ENCODE data around the gene COL8A2. TPM values are rescaled to one million over a fixed set of nuclear protein-coding genes. Genes with fewer than 3 reads are reported as not detected.
A peak's percentile ranks its signal among the peaks of the same experiment; 100 is the strongest.

Gene COL8A2
- total and polyA plus RNA-seq, 2 of the 4 experiments (the other 2 are of a cell fraction), result 0.54 to 1.1 TPM

GRCh38 chr1:36137226-36137625 is 12.2 kb upstream of the COL8A2 start:
- dilution Hi-C loops (cut with HindIII; ENCODE audit: low sequenced_read_pairs, unreplicated experiment), result no loop called here
- ChIA-PET CTCF (no interaction called here), POLR2A (ENCODE audit: unreplicated experiment) (interaction anchor here (0.5 kb wide), 1 partner anchor 172 kb away, joined by 14 read pairs; no protein-coding TSS in a partner anchor)
- peak overlapping the region; percentile 74 for H3K14ac ChIP-seq (replicated peaks; ENCODE audit: low read depth, low read length)
- H2BK15ac ChIP-seq (ENCODE audit: low read depth, low read length), result peak overlapping the region; percentile 61; the same call in 1 of the 3 replicates
- H3K9me1 ChIP-seq (ENCODE audit: insufficient read depth, low read length), result peaks cover 35% of the 10 kb centered on the region
- peak overlapping the region; percentile 55 for H3K27ac ChIP-seq (ENCODE audit: insufficient read depth, low read length)
- peak overlapping the region; percentile 54 for H2AK5ac ChIP-seq (ENCODE audit: low read depth, low read length)
- H3K9ac ChIP-seq (ENCODE audit: low read depth, low read length), result no peak overlapping the region
- intact Hi-C loops (cut with micrococcal nuclease), result no loop called here
- no peaks in the 10 kb centered on the region for H3K9me3 ChIP-seq (ENCODE audit: control insufficient read depth, insufficient read depth, low read length)
- BruUV-seq (replicated peaks), result no TSS peak
- peak overlapping the region; percentile 83 for H2AK9ac ChIP-seq (replicated peaks; ENCODE audit: low read depth, low read length, poor library complexity)
- H3K36me3 ChIP-seq (ENCODE audit: control insufficient read depth, insufficient read depth, low read length), result peaks cover 19% of the 10 kb centered on the region
- H4K20me1 ChIP-seq (ENCODE audit: insufficient read depth, low read length), result peaks cover 4% of the 10 kb centered on the region; the same call in 1 of the 2 replicates
- peaks cover 14 to 52% of the 10 kb centered on the region in 2 experiments; a peak in 3 of 4 replicates for H3K79me1 ChIP-seq (ENCODE audit: low read depth in 1 of 2, low read length in 2 of 2)
- no peak for ATAC-seq (ENCODE audit: low read depth)
- H3K56ac ChIP-seq (ENCODE audit: extremely low read depth, insufficient read depth, low read length), result no peak overlapping the region
- no peak overlapping the region; the same call in 1 of the 2 replicates for H3K18ac ChIP-seq (ENCODE audit: low read depth, low read length)
- H3K4me3 ChIP-seq (ENCODE audit: insufficient read depth, low read depth, low read length), result no peak overlapping the region
- no peak for DNase-seq
- peak overlapping the region; percentile 65; the same call in 1 of the 2 replicates for H2BK120ac ChIP-seq (ENCODE audit: low read depth, low read length)
- WGBS, 2 experiments (ENCODE audit: extremely low coverage in 2 of 2, insufficient read length in 1 of 2), result 95% methylated on average over 4 of the region's 5 CpGs; no CpG with 5 or more reads in 1 of the 2 experiments
- H4K91ac ChIP-seq (ENCODE audit: insufficient read depth, low read depth, low read length), result peak overlapping the region; percentile 42
- no peak overlapping the region for H3K23ac ChIP-seq (ENCODE audit: low read depth, low read length)
- peak overlapping the region; percentile 80 for H3K4ac ChIP-seq (ENCODE audit: low read depth, low read length)
- H2BK20ac ChIP-seq (ENCODE audit: low read depth, low read length), result peak overlapping the region; percentile 57
- peak overlapping the region in 1 of 2 experiments; percentile 53; a peak in 1 of 4 replicates for H4K8ac ChIP-seq (ENCODE audit: low read depth in 2 of 2, low read length in 2 of 2)
- in situ Hi-C loops (cut with MboI; ENCODE audit: low sequenced_read_pairs), result no loop called here
- peaks cover 26% of the 10 kb centered on the region for H3K4me1 ChIP-seq (ENCODE audit: control insufficient read depth, insufficient read depth, low read length)
- H2BK5ac ChIP-seq (ENCODE audit: low read depth, low read length, poor library complexity, severe bottlenecking), result peak overlapping the region; percentile 66
- peak overlapping the region; percentile 44 for H2AFZ ChIP-seq (replicated peaks; ENCODE audit: low read length, poor library complexity)
- no peak overlapping the region for H3K4me2 ChIP-seq (ENCODE audit: low read depth, low read length)
- TF ChIP-seq, protein P1, sequence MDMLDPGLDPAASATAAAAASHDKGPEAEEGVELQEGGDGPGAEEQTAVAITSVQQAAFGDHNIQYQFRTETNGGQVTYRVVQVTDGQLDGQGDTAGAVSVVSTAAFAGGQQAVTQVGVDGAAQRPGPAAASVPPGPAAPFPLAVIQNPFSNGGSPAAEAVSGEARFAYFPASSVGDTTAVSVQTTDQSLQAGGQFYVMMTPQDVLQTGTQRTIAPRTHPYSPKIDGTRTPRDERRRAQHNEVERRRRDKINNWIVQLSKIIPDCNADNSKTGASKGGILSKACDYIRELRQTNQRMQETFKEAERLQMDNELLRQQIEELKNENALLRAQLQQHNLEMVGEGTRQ (IDR thresholded peaks at IDR 0.05; ENCODE audit: low read depth, low read length), result no peak
- TF ChIP-seq RAD21 (IDR thresholded peaks at IDR 0.05; ENCODE audit: low read length) (no peak), RFX5 (IDR thresholded peaks at IDR 0.05; ENCODE audit: low read depth, low read length) (no peak), FOS (IDR thresholded peaks at IDR 0.05; ENCODE audit: low read depth, low read length) (no peak), RCOR1 (IDR thresholded peaks at IDR 0.05; ENCODE audit: insufficient replicate concordance, low read length) (no peak), MAZ (IDR thresholded peaks at IDR 0.05; ENCODE audit: borderline replicate concordance, low read depth, low read length) (no peak), CHD1 (IDR thresholded peaks at IDR 0.05; ENCODE audit: low read depth, low read length) (no peak), MAFK (IDR thresholded peaks at IDR 0.05; ENCODE audit: low read depth, low read length) (no peak), MXI1 (IDR thresholded peaks at IDR 0.05; ENCODE audit: borderline replicate concordance, low read depth, low read length) (no peak), POLR2A (IDR thresholded peaks at IDR 0.05; ENCODE audit: low read depth, low read length) (no peak), SMC3 (IDR thresholded peaks at IDR 0.05; ENCODE audit: low read depth, low read length) (no peak)
- TF ChIP-seq, protein P2, sequence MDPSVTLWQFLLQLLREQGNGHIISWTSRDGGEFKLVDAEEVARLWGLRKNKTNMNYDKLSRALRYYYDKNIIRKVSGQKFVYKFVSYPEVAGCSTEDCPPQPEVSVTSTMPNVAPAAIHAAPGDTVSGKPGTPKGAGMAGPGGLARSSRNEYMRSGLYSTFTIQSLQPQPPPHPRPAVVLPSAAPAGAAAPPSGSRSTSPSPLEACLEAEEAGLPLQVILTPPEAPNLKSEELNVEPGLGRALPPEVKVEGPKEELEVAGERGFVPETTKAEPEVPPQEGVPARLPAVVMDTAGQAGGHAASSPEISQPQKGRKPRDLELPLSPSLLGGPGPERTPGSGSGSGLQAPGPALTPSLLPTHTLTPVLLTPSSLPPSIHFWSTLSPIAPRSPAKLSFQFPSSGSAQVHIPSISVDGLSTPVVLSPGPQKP (IDR thresholded peaks at IDR 0.05; ENCODE audit: borderline replicate concordance, low read depth, low read length), result no peak
- no peak overlapping the region for H4K5ac ChIP-seq (ENCODE audit: low read depth, low read length)
- no peaks in the 10 kb centered on the region for H3K27me3 ChIP-seq (ENCODE audit: control insufficient read depth, insufficient read depth, low read length)
